H1 (cell line): Measurements from ENCODE around the gene GDF15. TPM values are rescaled to one million over a fixed set of nuclear protein-coding genes. Genes with fewer than 3 reads are reported as not detected.
A peak's percentile ranks its signal among the peaks of the same experiment; 100 is the strongest.

Experiments used
- BRCA1 ChIP-seq: IDR thresholded peaks from 2 replicates; pipeline ENCODE4 v1.6.1; 2012; ENCODE audit warnings: low read depth, low read length, improper control_type of control experiment
- CBX8 ChIP-seq: fragments of 300-800, 300-1000 bp; sonication (generic); IDR thresholded peaks from 2 replicates; pipeline ENCODE4 v1.7.1; 2016; ENCODE audit warnings: low read depth, low read length, borderline replicate concordance
- CTCF ChIP-seq, 3 experiments: IDR thresholded peaks; 1 replicate in 2 of 3; 2 replicates in 1 of 3; pipeline versions ENCODE4 v1.5.1 to v1.6.1; 2011; ENCODE audit warnings: low read length in 3 of 3, mild to moderate bottlenecking in 3 of 3, inconsistent platforms in 2 of 3, low read depth in 1 of 3, moderate library complexity in 1 of 3; ENCODE audit not compliant: insufficient read depth in 1 of 3; ENCODE audit errors: control extremely low read depth in 1 of 3
- MAX ChIP-seq: IDR thresholded peaks from 2 replicates; pipeline ENCODE4 v1.6.1; 2012; ENCODE audit warnings: inconsistent platforms
- SIN3A ChIP-seq, 2 experiments: IDR thresholded peaks in 1 of 2; conservative IDR thresholded peaks in 1 of 2; 2 replicates each; pipeline ENCODE4 v1.6.1; 2011 to 2012; ENCODE audit warnings: low read length in 2 of 2, improper control_type of control experiment in 1 of 2, low read depth in 1 of 2, mild to moderate bottlenecking in 1 of 2
- polyA plus RNA-seq, 7 experiments: library from polyadenylated mRNA; depleted of rRNA in 3 of 7; stranded (reverse) in 5 of 7; unstranded in 2 of 7; fragments of >200 nt in 5 of 7; fragments of 200-250 nt in 2 of 7; gene quantifications; 1 replicate in 5 of 7; 2 replicates in 1 of 7; 4 replicates in 1 of 7; pipeline versions ENCODE4 v1.2.1 to v1.2.3, GENCODE V29; 2011 to 2013; ENCODE audit warnings: missing spikeins in 2 of 7, mixed read lengths in 2 of 7
- total RNA-seq: library from RNA; stranded (reverse); fragmentation: NEBNext Ultra II Directional; extraction: Animal tissue kit (Norgen Biotek cat#: 25700); gene quantifications from 2 replicates; pipeline ENCODE4 v1.2.1, GENCODE V29; 2021

Gene GDF15
- total and polyA plus RNA-seq, 2 of the 8 experiments (the other 6 are each of a cell fraction or from before 2014, with no cell fraction given): 4.1 to 8.5 TPM

- TF ChIP-seq CTCF (IDR thresholded peaks at IDR 0.05; ENCODE audit: control extremely low read depth in 1 of 3, insufficient read depth in 1 of 3, low read depth in 1 of 3, low read length in 3 of 3) (no peak), BRCA1 (no peak), MAX (peak; percentile 73; the same call in 1 of the 2 replicates), CBX8 (no peak), SIN3A (conservative IDR thresholded peaks at IDR 0.05 in 1 of 2, IDR thresholded peaks at IDR 0.05 in 1 of 2; ENCODE audit: low read depth in 1 of 2, low read length in 2 of 2) (peak in 1 of 2 experiments; percentile 71; a peak in 1 of 4 replicates)
Measured at GRCh38 chr19:18416778-18417249, 30.9 kb downstream of the GDF15 start (continued).
